Osteocyte (in vitro differentiated cells): Measurements from ENCODE around the gene FAM217A. TPM values are rescaled to one million over a fixed set of nuclear protein-coding genes. Genes with fewer than 3 reads are reported as not detected.
"Not testable (repeated sequence)": the region's sequence is repeated elsewhere in the genome, so short reads cannot be mapped to it uniquely, and the experiment has no call there.

Experiments used
- DNase-seq: peaks from one replicate; pipeline ENCODE4 v3.0.0; 2021; ENCODE audit warnings: mixed read lengths; ENCODE audit not compliant: unreplicated experiment; ENCODE audit errors: extremely low spot score
- H3K27ac Mint-ChIP-seq: one replicate; pipeline ENCODE4 v1.8.0; 2021; ENCODE audit warnings: mild to moderate bottlenecking, mixed read lengths; ENCODE audit not compliant: unreplicated experiment
- H3K27me3 Mint-ChIP-seq: one replicate; pipeline ENCODE4 v1.8.0; 2021; ENCODE audit warnings: mixed read lengths; ENCODE audit not compliant: unreplicated experiment
- H3K36me3 Mint-ChIP-seq: one replicate; pipeline ENCODE4 v1.8.0; 2021; ENCODE audit warnings: mixed read lengths; ENCODE audit not compliant: unreplicated experiment
- H3K4me1 Mint-ChIP-seq: one replicate; pipeline ENCODE4 v1.8.0; 2021; ENCODE audit warnings: mixed read lengths; ENCODE audit not compliant: unreplicated experiment
- H3K4me3 Mint-ChIP-seq: one replicate; pipeline ENCODE4 v1.8.0; 2021; ENCODE audit warnings: mild to moderate bottlenecking, moderate library complexity, mixed read lengths; ENCODE audit not compliant: unreplicated experiment
- H3K9me3 Mint-ChIP-seq: one replicate; pipeline ENCODE4 v1.8.0; 2021; ENCODE audit warnings: mixed read lengths; ENCODE audit not compliant: unreplicated experiment
- total RNA-seq: library from RNA; stranded (reverse); gene quantifications from 2 replicates; pipeline ENCODE4 v1.2.1, GENCODE V29; 2021
- TF ChIP-seq, protein P1 (sequence below): fragments of 200-600 bp; sonication (generic); IDR thresholded peaks from 2 replicates; pipeline ENCODE4 v1.5.0; 2021; ENCODE audit warnings: antibody characterized with exemption, mild to moderate bottlenecking, moderate library complexity

Gene FAM217A
- total RNA-seq, 1 donor from 2014 or later: not detected

DNA sequence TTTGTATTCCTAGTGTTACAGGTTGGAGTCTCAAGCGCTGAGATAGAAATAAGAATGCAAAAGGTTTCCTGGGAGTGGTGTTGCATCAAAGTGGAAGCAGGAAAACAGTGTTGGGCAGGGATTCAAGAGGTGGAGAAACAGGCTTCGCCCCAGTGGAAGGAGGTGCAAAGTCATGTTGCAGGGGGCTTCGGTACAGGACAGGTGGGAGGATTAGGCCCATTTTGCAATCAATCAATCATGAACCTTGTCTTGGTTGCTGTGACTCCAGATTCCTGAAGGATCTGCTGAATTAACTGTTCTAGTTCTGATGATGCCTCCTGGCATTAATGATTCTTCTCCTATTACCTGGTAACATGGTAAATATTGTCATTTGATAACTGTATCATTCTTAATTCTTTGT lies 22.4 kb upstream of the FAM217A start:
- no peak overlapping the region for H3K4me3 Mint-ChIP-seq
- no peak overlapping the region for H3K27ac Mint-ChIP-seq
- H3K4me1 Mint-ChIP-seq: no peaks in the 10 kb centered on the region
- TF ChIP-seq, protein P1, sequence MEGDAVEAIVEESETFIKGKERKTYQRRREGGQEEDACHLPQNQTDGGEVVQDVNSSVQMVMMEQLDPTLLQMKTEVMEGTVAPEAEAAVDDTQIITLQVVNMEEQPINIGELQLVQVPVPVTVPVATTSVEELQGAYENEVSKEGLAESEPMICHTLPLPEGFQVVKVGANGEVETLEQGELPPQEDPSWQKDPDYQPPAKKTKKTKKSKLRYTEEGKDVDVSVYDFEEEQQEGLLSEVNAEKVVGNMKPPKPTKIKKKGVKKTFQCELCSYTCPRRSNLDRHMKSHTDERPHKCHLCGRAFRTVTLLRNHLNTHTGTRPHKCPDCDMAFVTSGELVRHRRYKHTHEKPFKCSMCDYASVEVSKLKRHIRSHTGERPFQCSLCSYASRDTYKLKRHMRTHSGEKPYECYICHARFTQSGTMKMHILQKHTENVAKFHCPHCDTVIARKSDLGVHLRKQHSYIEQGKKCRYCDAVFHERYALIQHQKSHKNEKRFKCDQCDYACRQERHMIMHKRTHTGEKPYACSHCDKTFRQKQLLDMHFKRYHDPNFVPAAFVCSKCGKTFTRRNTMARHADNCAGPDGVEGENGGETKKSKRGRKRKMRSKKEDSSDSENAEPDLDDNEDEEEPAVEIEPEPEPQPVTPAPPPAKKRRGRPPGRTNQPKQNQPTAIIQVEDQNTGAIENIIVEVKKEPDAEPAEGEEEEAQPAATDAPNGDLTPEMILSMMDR: no peak
- H3K27me3 Mint-ChIP-seq: peaks cover 4% of the 10 kb centered on the region
- no peaks in the 10 kb centered on the region for H3K9me3 Mint-ChIP-seq
- no peak for DNase-seq
- no peaks in the 10 kb centered on the region for H3K36me3 Mint-ChIP-seq

DNA sequence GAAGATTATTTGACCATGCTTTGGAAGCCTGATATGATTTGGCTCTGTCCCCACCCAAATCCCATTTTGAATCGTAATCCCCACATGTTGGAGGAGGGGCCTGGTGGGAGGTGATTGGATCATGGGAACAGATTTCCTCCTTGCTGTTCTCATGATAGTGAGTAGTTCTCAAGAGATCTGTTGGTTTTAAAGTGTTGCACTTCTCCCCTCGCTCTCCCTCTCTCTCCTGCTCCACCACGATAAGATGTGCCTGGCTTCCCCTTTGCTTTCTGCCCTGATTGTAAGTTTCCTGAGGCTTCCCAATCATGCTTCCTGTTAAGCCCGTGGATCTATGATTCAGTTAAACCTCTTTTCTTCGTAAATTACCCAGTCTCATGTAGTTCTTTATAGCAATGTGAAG lies 21.7 kb upstream of the FAM217A start:
- Mint-ChIP-seq H3K9me3 (no peaks in the 10 kb centered on the region), H3K4me3 (no peak overlapping the region), H3K27ac (no peak overlapping the region), H3K4me1 (no peaks in the 10 kb centered on the region), H3K27me3 (no peaks in the 10 kb centered on the region), H3K36me3 (no peaks in the 10 kb centered on the region)
- TF ChIP-seq, protein P1: no peak
- no peak for DNase-seq

GRCh38 chr6:4093288-4093687 lies 14.4 kb upstream of the FAM217A start:
- TF ChIP-seq, protein P1: no peak
- no peak for DNase-seq
- Mint-ChIP-seq H3K4me3 (no peak overlapping the region), H3K4me1 (no peaks in the 10 kb centered on the region), H3K27me3 (no peaks in the 10 kb centered on the region), H3K27ac (no peak overlapping the region), H3K9me3 (no peaks in the 10 kb centered on the region), H3K36me3 (no peaks in the 10 kb centered on the region)

GRCh38 chr6:4091941-4092340 lies 13.0 kb upstream of the FAM217A start:
- no peaks in the 10 kb centered on the region for H3K9me3 Mint-ChIP-seq
- no peak overlapping the region for H3K27ac Mint-ChIP-seq
- no peaks in the 10 kb centered on the region for H3K4me1 Mint-ChIP-seq
- no peak overlapping the region for H3K4me3 Mint-ChIP-seq
- no peak for DNase-seq
- no peaks in the 10 kb centered on the region for H3K27me3 Mint-ChIP-seq
- TF ChIP-seq, protein P1: no peak
- no peaks in the 10 kb centered on the region for H3K36me3 Mint-ChIP-seq

DNA sequence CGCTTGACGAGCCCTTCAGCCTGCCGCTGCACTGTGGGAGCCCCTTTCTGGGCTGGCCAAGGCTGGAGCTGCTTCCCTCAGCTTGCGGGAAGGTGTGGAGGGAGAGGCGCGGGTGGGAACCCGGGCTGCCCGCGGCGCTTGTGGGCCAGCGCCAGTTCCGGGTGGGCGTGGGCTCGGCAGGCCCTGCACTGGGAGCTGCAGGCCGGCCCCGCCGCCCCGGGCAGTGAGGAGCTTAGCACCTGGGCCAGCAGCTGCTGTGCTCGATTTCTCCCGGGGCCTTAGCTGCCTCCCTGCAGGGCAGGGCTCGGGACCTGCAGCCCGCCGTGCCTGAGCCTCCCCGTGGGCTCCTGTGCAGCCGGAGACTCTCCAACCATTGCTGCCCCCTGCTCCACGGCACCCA lies 11.1 kb upstream of the FAM217A start:
- not testable (repeated sequence) for H3K36me3 Mint-ChIP-seq, H3K27me3 Mint-ChIP-seq, H3K4me3 Mint-ChIP-seq, H3K9me3 Mint-ChIP-seq, H3K27ac Mint-ChIP-seq, DNase-seq, H3K4me1 Mint-ChIP-seq

DNA sequence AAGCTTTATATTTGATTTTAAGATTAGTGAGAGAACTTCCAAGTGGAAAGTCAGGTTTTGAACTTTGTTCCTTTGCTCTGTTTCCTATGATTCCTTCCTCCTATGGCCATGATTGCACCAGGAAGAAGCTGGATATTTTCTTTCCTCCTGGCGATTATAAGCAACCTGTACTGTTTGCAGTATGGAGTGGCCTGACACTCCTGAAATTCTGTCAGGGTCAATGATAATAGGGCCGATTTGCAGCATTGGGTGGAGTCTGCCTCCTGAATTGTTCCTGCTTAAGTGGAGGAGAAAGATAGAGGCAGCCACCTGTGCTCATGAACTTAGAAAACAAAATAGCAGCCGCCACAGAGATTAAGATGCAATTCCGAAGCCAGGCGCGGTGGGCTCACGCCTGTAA lies 9.8 kb upstream of the FAM217A start:
- Mint-ChIP-seq H3K4me3 (no peak overlapping the region), H3K9me3 (no peaks in the 10 kb centered on the region), H3K4me1 (peaks cover 7% of the 10 kb centered on the region), H3K27ac (no peak overlapping the region), H3K36me3 (no peaks in the 10 kb centered on the region), H3K27me3 (peaks cover 4% of the 10 kb centered on the region)
- no peak for DNase-seq
- TF ChIP-seq, protein P1: no peak
